ENCODE results near the gene ARL3.

- no peak for TF ChIP-seq CTCF (IDR thresholded peaks at IDR 0.05)
- TF ChIP-seq POLR2A (IDR thresholded peaks at IDR 0.05): no peak
Measured at GRCh38 chr10:102633287-102633686, 80.9 kb downstream of the ARL3 start.

Measured in body of pancreas (tissue), 4 donors.